NAMALWA (cell line): ENCODE results near the gene TPCN2.
"Not testable (repeated sequence)": the region's sequence is repeated elsewhere in the genome, so short reads cannot be mapped to it uniquely, and the experiment has no call there.

Source experiments
- DNase-seq: peaks from one replicate; pipeline ENCODE4 v3.0.0-alpha.2; 2015; ENCODE audit warnings: low spot score

TPCN2 gene

DNA sequence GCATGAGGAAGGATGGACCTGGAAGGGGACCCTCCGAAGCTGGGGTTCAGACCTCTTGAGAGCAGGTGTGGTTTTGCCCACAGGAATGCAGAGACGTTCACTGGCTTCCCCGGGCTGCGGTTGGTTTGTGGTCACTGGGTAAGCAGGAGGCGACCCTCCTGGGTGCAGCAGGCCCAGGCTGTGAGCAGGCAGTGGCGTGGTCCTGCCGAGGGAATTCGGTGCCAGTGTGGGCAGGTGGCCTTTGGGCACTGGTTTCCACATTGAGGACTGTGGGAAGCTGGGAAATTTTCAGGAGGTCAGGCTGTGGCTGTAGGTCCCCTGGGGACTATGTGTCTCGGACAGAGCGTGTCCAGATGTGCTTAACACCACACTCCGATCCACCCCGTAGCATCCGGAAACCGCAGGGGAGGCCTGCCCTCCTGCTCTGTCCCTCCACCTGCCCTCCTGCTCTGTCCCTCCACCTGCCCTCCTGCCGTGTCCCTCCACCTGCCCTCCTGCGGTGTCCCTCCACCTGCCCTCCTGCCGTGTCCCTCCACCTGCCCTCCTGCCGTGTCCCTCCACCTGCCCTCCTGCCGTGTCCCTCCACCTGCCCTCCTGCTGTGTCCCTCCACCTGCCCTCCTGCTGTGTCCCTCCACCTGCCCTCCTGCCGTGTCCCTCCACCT is 27.5 kb downstream of the TPCN2 start:
- DNase-seq = no peak

DNA sequence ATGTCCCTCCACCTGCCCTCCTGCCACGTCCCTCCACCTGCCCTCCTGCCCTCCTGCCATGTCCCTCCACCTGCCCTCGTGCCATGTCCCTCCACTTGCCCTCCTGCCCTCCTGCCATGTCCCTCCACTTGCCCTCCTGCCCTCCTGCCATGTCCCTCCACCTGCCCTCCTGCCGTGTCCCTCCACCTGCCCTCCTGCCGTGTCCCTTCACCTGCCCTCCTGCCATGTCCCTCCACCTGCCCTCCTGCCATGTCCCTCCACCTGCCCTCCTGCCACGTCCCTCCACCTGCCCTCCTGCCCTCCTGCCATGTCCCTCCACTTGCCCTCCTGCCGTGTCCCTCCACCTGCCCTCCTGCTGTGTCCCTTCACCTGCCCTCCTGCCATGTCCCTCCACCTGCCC is 28.2 kb downstream of the TPCN2 start:
- not testable (repeated sequence) for DNase-seq

DNA sequence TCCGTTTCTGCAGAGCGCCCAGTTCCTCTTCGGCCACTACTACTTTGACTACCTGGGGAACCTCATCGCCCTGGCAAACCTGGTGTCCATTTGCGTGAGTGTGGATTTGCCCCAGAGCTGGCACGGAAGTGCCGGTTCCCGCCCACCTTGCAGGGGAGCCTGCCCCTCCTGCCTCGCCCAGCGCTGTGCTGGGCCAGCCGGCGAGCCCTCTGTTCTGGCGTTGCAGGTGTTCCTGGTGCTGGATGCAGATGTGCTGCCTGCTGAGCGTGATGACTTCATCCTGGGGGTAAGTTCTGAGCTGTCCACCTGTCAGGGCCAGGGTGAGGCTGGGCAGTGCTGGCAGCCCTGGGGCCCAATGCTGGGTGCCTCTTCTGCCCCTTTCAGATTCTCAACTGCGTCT is 29.8 kb downstream of the TPCN2 start:
- DNase-seq = no peak

DNA sequence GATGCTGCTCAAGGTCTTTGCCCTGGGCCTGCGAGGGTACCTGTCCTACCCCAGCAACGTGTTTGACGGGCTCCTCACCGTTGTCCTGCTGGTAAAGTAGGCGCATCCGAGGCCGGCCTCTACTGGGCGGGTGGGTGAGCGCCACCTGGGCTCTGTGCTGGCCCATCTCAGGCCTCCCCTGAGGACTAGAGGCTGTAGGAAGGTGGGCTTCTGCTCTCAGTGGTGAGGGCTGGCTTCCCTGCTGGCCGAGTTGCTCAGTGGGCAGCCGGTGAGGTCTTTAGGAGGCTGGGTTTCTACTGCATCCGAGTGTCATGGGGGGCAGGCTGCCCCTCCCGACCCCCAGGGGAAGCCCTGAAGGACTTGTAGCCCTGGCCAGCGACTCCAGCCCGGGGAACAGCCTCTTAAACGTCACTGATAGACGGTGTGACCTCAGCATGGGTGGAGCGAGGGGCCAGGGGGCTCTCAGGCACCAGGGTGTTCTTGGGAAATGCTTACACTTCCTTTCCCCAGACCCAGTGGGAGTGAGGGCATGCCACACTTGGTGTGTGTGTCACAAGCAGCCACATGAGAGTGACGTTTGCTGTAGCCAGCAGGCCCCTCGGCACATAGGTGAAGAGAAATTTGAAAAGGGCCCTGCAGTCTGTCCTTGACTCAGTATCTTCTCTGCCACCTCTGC is 30.3 kb downstream of the TPCN2 start:
- no peak for DNase-seq

DNA sequence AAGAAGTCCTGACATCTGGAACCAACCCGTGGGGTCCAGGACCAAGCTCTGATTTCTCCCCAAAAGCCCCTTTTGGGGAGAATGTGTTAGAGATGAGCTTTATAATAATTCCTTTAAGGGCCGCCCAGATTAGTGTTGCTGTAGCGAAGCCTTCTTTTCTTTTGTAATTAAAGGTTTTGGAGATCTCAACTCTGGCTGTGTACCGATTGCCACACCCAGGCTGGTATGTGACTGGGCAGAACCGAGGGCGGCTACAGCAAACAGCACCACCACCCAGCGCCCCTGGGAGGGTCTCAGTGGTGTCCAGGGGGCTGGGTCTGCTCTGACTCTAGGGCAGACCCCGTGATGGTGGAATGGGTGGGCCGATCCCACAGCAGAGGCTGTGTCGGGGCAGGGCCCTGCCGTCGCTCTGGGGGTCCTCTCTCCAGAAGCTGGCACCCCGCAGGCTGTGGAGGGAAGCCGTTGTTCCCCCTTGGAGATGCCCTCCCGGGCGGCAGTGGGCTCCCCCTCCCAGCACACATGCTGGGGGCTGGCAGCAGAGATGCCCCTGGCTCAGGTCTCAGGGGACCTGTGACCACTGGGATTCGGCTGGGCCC is 31.0 kb downstream of the TPCN2 start:
- DNase-seq = no peak

DNA sequence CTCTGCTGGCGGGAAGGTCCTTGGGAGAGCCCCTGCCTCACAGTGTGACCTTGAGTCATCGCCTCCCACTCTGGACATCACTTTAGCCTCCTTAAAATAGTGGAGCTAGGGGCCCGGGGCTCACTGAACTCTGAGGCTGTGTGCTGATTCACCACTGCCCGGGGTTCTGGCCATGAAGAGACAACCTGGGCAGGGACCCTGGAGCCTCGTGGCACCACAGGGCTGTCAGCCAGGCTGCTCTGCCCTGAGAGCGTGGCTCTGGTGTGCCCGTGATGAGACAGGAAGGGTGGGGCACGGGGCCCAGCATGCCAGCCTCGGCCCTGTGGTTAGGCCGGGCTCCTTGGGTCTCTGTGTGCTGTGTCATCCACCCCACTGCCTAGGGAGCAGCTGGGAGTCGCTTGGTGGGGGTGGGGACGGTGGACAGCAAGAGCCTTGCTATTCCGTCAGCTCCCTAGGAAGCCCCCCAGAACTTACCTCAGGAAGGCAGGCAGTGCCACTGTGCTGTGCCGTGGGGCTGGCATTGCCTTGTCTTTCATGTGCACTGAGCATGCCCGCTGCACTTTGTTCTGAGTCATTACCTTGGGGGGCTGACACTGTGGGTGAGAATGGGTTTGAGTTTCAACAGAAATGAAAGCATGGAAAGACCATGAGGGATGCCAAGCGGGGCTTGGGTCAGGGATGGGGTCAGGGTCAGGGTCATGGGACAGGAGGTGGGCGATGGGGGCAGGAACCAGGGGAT is 31.7 kb downstream of the TPCN2 start:
- DNase-seq = no peak

DNA sequence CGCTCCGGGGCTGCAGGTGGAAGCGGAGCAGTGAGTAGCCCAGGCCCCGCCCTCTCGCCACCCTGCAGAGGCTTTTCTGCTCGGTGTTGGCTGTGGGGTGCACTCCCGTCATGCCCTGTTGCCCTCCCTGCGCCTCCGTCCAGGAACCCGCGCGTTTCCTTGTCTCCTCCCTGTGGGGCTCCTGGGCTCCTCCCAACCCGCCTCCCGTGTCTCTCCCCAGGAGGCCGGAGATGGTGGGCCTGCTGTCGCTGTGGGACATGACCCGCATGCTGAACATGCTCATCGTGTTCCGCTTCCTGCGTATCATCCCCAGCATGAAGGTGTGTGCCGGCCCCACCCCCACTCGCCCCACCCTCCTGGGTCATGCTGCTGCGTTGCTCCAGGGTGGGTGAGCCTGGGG is 32.4 kb downstream of the TPCN2 start:
- DNase-seq = no peak

DNA sequence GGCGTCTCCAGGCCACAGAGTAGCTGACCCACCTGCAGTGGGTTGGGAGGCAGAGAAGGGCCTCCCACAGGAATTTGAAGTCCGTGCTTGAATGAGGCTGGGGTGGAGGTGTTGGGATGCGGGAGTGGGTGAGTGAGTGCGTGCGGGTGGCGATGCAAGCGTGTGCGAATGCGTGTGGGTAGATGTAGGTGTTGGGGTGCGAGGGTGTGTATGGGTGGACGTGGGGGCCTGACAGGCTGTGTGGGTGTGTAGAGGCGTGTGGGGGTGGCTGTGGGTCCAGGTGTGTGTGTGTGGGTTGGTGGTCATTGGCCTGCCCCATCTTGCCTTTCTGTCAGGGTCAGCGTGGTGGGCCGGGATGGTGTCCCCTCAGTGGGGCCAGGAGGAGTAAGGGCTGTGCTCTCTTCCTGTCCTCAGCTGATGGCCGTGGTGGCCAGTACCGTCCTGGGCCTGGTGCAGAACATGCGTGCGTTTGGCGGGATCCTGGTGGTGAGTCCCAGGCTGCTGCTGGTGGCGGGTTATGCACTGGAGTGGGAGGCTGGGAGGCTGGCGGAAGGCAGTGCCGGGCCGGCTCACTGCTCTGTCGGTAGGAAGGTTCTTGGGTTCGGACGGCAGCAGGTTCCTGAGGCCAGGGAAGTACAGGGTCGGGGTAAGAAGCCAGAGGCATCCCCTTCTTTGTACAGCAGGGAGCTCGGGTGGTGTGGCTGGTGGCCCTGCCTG is 35.0 kb downstream of the TPCN2 start:
- no peak for DNase-seq

DNA sequence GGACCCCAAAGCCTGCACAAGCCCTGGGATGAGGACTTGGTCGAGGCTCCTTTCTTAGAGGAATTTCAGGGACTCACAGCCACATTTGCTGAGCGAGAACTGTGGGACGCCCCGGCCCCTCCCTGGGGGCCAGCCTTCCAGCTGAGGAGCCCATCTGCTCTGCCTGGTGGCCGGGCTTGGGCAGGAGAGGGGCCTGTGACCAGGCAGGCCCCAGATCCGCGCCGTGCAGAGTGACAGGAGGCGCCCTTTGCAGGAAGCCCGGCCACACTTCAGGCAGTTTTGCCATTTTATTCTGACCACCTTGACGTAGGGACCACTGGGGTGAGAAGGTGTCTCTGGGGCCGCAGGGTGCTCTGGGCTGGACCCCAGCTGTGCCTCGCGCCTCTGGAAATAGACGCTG is 35.6 kb downstream of the TPCN2 start:
- no peak for DNase-seq

DNA sequence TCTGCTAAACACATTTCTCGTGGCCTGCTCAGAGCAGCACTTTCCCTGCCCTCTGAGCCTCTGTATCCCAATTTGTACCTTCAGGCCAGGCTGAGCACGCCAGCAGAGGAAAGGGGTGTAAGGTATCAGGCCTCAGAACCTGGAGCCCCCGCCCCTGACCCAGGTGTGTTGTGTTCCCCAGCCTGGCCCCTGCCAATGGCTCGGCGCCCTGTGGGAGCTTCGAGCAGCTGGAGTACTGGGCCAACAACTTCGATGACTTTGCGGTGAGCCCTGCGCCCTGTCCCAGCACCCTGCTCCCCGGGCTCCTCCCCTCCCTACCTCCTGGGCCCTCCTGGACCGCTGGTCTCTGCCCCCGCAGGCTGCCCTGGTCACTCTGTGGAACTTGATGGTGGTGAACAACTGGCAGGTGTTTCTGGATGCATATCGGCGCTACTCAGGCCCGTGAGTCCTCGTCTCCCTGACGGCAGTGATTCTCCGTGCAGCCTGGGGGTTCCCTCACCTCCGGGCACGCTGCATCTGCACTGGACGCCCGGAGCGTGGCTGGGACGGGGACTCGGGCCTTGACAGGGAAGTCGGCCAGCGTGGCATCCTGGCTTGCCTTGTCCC is 36.9 kb downstream of the TPCN2 start:
- DNase-seq = no peak

DNA sequence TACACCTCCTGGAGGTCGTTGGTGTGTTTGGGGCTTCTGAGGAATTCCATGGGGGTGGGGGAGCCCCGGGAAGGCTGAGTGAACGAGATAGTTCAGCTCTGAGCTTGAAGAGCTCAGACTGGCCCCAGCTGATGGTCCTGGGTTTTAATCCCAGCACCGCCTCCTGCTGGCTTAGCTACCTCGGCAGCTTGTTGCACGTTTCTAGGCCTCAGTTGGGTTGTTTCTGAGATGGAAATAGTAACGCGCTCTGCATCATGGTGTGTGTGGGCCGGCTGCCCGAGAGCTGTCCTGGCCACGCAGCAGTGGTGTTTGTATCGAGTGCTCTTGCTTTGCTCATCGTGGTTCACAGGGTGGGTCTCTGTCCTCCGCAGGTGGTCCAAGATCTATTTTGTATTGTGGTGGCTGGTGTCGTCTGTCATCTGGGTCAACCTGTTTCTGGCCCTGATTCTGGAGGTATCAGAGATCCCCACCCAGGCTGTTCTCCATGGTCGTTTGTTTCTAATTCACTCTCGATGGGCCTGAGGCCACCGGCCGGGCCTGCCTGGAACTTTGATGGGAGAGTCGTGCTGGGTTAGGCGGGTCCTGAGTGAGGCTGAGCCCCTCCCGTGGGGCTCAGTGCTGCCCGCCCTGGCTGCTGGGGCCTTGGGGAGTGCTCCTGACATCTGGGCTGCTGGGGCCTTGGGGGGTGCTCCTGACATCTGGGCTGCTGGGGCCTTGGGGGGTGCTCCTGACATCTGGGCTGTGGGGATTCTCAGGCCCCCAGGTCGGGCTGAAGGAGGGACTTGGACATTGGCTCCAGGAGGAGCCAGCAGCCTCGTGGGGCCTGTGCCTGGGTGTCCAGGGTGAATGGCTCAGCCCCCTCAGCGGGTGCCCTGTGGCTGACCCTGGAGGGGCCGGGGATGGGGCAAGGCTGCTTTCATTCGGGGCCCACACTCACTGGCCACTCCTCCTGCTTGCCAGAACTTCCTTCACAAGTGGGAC is 37.7 kb downstream of the TPCN2 start:
- peak; percentile 15 for DNase-seq

DNA sequence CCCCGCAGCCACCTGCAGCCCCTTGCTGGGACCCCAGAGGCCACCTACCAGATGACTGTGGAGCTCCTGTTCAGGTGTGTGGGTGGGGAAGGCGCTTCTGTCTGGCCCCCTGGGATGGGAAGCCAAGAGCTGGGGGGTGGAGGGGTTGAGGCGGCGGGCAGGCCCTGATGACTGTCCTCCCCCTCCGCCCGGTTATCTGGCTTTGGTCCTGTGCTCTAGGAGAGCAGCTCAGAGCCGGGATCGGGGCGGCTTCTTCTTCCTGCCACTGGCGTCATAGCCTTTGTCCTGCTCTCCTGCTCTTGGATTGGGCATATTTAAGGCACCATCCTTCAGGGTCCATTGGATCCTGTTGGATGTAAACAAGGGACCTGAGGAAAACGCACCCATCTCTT is 38.4 kb downstream of the TPCN2 start:
- no peak for DNase-seq

DNA sequence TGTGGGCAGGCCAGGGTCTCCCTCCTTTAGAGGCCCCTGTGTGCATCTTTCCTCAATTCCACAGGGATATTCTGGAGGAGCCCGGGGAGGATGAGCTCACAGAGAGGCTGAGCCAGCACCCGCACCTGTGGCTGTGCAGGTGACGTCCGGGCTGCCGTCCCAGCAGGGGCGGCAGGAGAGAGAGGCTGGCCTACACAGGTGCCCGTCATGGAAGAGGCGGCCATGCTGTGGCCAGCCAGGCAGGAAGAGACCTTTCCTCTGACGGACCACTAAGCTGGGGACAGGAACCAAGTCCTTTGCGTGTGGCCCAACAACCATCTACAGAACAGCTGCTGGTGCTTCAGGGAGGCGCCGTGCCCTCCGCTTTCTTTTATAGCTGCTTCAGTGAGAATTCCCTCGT is 39.1 kb downstream of the TPCN2 start:
- DNase-seq = no peak

DNA sequence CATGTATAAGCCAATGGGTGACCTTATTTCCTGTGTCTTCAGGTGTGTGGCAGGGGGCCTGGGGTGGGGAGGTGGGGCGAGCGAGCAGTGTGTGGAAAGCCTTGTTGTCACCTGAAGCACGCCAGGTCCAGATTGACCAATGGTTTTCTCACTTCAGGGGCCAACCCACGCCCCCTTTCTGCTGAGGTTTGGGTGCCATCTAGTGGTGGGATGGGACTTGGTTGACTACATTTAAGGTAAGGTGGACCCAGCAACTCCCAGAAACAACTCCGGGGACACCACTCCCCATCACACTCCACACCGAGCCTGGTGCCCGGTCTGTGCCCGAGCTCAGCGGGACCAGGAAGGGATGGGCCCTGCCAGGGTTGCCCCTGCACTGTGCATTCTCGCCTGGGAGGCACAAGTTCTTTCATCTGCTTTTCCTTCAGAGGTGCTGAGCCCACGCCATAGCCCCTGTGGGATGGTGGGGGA is 40.0 kb downstream of the TPCN2 start:
- peak; percentile 86 for DNase-seq

DNA sequence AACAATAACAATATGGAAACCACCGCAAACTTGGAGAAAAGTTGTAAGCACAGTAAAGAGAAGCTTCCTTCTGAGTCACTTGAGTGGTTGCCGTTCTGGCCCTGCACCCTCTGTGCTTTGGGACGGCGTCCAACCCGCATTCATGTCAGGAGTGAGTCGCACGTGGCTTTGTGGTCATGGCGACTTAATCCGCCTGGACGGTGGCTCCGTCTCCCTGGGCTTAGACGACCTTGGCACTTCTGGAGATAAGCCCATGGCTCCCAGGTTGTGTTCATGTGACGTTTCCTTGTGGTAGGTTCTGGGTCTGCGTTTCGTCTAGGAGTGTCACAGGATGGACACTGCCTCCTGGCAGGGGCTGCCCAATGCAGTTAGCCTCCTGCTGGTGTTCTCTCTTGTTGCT is 40.5 kb downstream of the TPCN2 start:
- no peak for DNase-seq

DNA sequence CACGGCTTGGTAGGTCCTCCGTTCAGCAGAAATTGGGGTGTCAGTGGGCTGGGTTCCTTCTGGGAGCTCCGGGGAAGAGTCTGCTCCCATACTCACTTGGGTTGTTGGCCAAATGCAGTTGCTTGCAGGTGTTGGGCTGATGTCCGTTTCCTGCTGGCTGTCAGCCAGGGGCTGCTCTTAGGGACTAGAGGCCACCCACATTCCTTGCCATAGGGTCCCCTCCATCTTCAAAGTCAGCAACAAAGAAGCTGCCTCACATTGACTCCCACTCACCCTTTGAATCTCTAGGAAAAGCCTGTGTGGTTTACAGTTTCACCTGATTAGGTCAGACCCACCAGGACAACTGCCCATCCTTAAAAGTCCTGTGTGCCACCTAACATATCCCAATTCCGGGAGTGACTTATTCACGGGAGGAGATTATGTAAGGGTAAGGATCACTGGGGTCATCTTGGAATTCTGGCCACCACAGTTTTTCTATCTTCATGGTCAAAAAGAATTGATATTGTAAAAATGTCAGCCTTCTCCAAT is 43.0 kb downstream of the TPCN2 start:
- DNase-seq = no peak

DNA sequence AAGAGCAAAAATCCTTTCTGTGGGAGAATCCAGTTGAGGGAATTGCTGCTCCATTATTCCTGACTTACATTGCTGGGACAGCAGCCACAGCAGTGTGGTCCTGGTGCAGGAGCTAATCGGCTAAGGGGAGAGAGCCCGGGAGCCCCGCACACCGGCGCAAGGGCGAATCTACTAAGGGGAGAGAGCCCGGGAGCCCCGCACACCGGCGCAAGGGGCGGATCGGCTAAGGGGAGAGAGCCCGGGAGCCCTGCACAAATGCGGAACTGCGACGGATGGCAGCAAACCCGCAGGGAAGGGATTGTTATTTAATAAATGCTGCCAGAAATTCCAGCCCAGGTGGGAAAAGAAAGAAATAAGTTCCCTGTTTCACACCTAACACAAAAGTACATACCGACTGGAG is 43.5 kb downstream of the TPCN2 start:
- no peak for DNase-seq

DNA sequence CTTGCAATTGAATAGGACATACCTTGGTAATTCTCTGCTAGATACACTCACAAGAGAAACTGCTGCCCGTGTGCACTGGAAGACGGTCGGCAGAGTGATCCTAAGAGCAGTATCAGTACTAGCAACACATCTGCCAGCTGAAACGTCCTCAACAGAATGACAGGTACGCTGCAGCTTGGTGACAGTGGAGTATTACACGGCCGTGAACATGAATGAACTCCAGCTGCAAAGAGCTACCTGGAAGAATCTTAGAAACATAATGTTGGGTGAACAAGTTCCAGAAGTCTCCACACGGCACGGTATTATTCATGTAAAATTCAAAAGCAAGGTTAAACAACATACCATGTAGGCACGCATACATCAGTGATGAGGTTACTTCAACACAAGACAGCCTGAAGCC is 44.4 kb downstream of the TPCN2 start:
- no peak for DNase-seq

DNA sequence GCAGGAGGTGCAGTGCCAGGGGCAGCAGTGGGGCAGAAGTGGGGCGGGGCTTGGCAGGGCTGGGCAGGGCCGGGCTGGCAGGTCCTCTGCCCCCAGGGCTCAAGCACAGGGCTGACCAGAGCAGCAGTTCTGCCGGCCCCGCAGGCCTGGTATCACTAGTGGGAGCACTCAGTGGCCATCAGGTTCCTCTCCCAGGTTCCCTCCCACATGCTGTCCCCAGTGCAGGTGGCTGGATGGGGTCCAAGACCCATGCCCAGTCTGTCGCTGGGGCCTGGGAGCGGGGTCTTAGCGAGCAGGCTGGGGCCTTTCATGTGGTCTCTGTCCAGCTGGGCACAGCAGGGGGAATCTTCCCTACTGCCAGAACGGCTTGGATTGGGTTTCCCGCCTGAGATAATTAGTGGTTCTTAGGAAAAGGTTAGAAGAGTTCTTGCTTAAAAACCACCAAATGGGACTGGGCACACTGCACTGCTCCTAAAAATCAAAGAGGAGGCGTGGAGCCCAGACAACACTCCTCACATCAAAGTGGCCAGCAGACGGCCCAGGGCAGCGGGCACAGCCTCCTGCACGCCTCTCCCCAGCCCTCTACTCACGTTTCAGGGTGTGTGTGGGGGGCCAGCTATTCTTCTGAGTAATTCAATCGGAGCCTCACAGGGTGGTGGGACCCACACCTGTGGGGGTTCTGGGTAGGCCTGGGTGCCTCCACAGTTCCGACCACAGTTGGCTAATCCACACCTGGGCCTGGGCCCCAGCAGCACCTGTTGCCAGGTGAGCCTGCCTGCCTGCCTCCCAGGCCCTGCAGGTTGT is 45.6 kb downstream of the TPCN2 start:
- DNase-seq = no peak

DNA sequence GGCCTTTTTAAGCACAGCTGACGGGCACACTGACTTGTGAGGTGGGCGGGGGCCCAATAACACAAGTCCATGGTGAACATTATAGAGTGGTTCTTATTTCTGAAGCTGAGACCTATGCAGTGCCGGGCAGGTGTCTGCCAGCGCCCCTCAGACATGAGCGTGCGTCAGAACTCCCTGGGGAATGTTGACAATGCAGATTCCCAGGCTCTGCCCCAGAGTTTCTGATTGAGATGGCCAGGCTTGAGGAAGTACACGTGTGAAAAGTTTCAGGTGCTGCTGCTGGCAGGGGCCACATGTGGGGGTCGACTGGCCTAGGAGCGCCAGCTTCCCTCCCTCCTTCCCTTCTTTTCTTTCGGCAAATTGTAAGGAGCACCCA is 46.2 kb downstream of the TPCN2 start:
- DNase-seq = no peak
